CD14-positive monocyte (primary cell): ENCODE results near the gene PRPF4. TPM values are rescaled to one million over a fixed set of nuclear protein-coding genes. Genes with fewer than 3 reads are reported as not detected.

Experiments used
- DNase-seq, 3 donors: peaks; one replicate each; pipeline ENCODE4 v3.0.0-alpha.2; 2011 to 2022
- H2AFZ ChIP-seq: 2 replicates; pipeline ENCODE4 v1.6.0; 2012; ENCODE audit warnings: mild to moderate bottlenecking, low read depth, low read length, inconsistent platforms; ENCODE audit not compliant: insufficient read depth, poor library complexity, severe bottlenecking
- H3K27ac ChIP-seq, 2 donors: 1 replicate in 1 of 2; 2 replicates in 1 of 2; pipeline ENCODE4 v1.5.1; 2012 to 2013; ENCODE audit warnings: low read length in 2 of 2, control low read depth in 1 of 2, inconsistent platforms in 1 of 2, low read depth in 1 of 2, mild to moderate bottlenecking in 1 of 2
- H3K27me3 ChIP-seq, 2 donors: one replicate each; pipeline versions ENCODE4 v1.6.0 to v1.6.1; 2011 to 2013; ENCODE audit warnings: low read length in 2 of 2; ENCODE audit not compliant: control insufficient read depth in 2 of 2, insufficient read depth in 2 of 2
- H3K36me3 ChIP-seq, 2 donors: replicated peaks in 1 of 2; 1 replicate in 1 of 2; 2 replicates in 1 of 2; pipeline versions ENCODE4 v1.5.1 to v1.6.1; 2012 to 2013; ENCODE audit warnings: low read length in 2 of 2, control low read depth in 1 of 2, inconsistent platforms in 1 of 2, mild to moderate bottlenecking in 1 of 2; ENCODE audit not compliant: insufficient read depth in 2 of 2, control insufficient read depth in 1 of 2
- H3K4me1 ChIP-seq, 2 donors: 1 replicate in 1 of 2; 2 replicates in 1 of 2; pipeline versions ENCODE4 v1.5.1 to v1.6.1; 2012 to 2013; ENCODE audit warnings: low read length in 2 of 2, control low read depth in 1 of 2, inconsistent platforms in 1 of 2, mild to moderate bottlenecking in 1 of 2, moderate library complexity in 1 of 2; ENCODE audit not compliant: insufficient read depth in 2 of 2, control insufficient read depth in 1 of 2
- H3K4me2 ChIP-seq: replicated peaks from 2 replicates; pipeline ENCODE3; 2012; ENCODE audit warnings: low read length, moderate library complexity, mild to moderate bottlenecking; ENCODE audit not compliant: poor library complexity, severe bottlenecking; ENCODE audit errors: extremely low read depth
- H3K4me3 ChIP-seq, 3 experiments: fragments of 200-600 bp in 1 of 3; sonication (generic) in 1 of 3; replicated peaks in 1 of 3; 1 replicate in 2 of 3; 2 replicates in 1 of 3; pipeline ENCODE4 v1.5.1; 2011 to 2013; ENCODE audit warnings: low read length in 3 of 3, mild to moderate bottlenecking in 3 of 3, control low read depth in 2 of 3, low read depth in 2 of 3, inconsistent platforms in 1 of 3, moderate library complexity in 1 of 3
- H3K79me2 ChIP-seq: 2 replicates; pipeline ENCODE4 v1.6.0; 2012; ENCODE audit warnings: mild to moderate bottlenecking, control low read depth, inconsistent platforms, low read length, moderate library complexity; ENCODE audit not compliant: insufficient read depth
- H3K9ac ChIP-seq: 2 replicates; pipeline ENCODE4 v1.6.0; 2017; ENCODE audit warnings: low read length, mild to moderate bottlenecking; ENCODE audit not compliant: insufficient read depth, poor library complexity, severe bottlenecking
- H3K9me3 ChIP-seq, 2 donors: replicated peaks in 1 of 2; 1 replicate in 1 of 2; 2 replicates in 1 of 2; pipeline versions ENCODE4 v1.5.1 to v1.6.1; 2012 to 2013; ENCODE audit warnings: low read length in 2 of 2, control low read depth in 1 of 2; ENCODE audit not compliant: control insufficient read depth in 1 of 2, insufficient read depth in 1 of 2
- H4K20me1 ChIP-seq: 2 replicates; pipeline ENCODE4 v1.6.0; 2012; ENCODE audit warnings: mild to moderate bottlenecking, low read length, control low read depth, moderate library complexity; ENCODE audit not compliant: insufficient read depth
- H3K27ac Mint-ChIP-seq, 7 donors: one replicate each; pipeline ENCODE4 v1.8.0; 2020; ENCODE audit warnings: mild to moderate bottlenecking in 7 of 7, mixed read lengths in 7 of 7, moderate library complexity in 6 of 7, inconsistent platforms in 2 of 7
- H3K27me3 Mint-ChIP-seq, 3 donors: one replicate each; pipeline ENCODE4 v1.8.0; 2021 to 2022; ENCODE audit warnings: low read depth in 3 of 3, mild to moderate bottlenecking in 3 of 3, mixed read lengths in 3 of 3, moderate library complexity in 3 of 3, inconsistent platforms in 1 of 3
- H3K36me3 Mint-ChIP-seq, 2 donors: one replicate each; pipeline ENCODE4 v1.8.0; 2020; ENCODE audit warnings: mixed read lengths in 2 of 2, inconsistent platforms in 1 of 2, mild to moderate bottlenecking in 1 of 2
- H3K4me1 Mint-ChIP-seq: one replicate; pipeline ENCODE4 v1.8.0; 2020; ENCODE audit warnings: mild to moderate bottlenecking, mixed read lengths
- H3K4me3 Mint-ChIP-seq, 2 donors: one replicate each; pipeline ENCODE4 v1.8.0; 2020; ENCODE audit warnings: mild to moderate bottlenecking in 2 of 2, mixed read lengths in 2 of 2, moderate library complexity in 1 of 2
- H3K9me3 Mint-ChIP-seq, 7 donors: one replicate each; pipeline ENCODE4 v1.8.0; 2020 to 2022; ENCODE audit warnings: mixed read lengths in 7 of 7, mild to moderate bottlenecking in 6 of 7, moderate library complexity in 6 of 7, inconsistent platforms in 2 of 7
- CTCF ChIP-seq: fragments of 200-600 bp; IDR thresholded peaks from one replicate; pipeline ENCODE4 v1.8.0; 2022; ENCODE audit warnings: antibody characterized with exemption, mild to moderate bottlenecking
- WGBS: methylation state at CpG from one replicate; pipeline ENCODE4 v1.1.5; 2013; ENCODE audit warnings: missing lambda C conversion rate; ENCODE audit not compliant: insufficient coverage; 5-methylcytosine and 5-hydroxymethylcytosine counted together
- intact Hi-C, 2 donors: fragments of 100-400 bp; cut with micrococcal nuclease; formaldehyde crosslinking; loops; one replicate each; pipeline versions ENCODE4 v1.15.0 to v1.15.1; 2023
- polyA plus RNA-seq, 3 donors: library from polyadenylated mRNA; depleted of rRNA in 1 of 3; unstranded in 2 of 3; stranded (reverse) in 1 of 3; fragments of 300-500 nt in 2 of 3; fragments of >200 nt in 1 of 3; fragmentation: Illumina TruSeq in 2 of 3; gene quantifications; 1 replicate in 2 of 3; 2 replicates in 1 of 3; pipeline ENCODE4 v1.2.3, GENCODE V29; 2012 to 2021

Gene PRPF4
- polyA plus RNA-seq, 3 donors = 13.0 to 23.8 (median 22.1) TPM

GRCh38 chr9:113340011-113340699, 64.7 kb downstream of the PRPF4 start, which contains the start of gene WDR31:
Gene WDR31, minus strand, starts transcription at chr9:113340275. Its CDS starts 8,253 bp downstream, at chr9:113332022.
- peak within 1 kb of the TSS; percentile 79 to 97 for H3K4me3 Mint-ChIP-seq
- H3K27ac ChIP-seq = peak within 1 kb of the TSS in 1 of 2 donors; percentile 17
- peak within 1 kb of the TSS in 5 of 7 donors; percentile 21 to 76 (median 26) for H3K27ac Mint-ChIP-seq

More at GRCh38 chr9:113340011-113340699, 64.7 kb downstream of the PRPF4 start, which contains the start of gene WDR31:
- Histone ChIP-seq H3K4me1 (peaks cover 10 to 16% of the 10 kb centered on the region in 2 donors), H4K20me1 (no peaks in the 10 kb centered on the region), H3K4me3 (peak within 1 kb of the TSS; percentile 64 to 91 (median 87)), H3K9me3 (no peaks in the 10 kb centered on the region), H3K36me3 (no peaks in the 10 kb centered on the region), H2AFZ (peak within 1 kb of the TSS; percentile 90), H3K79me2 (no peaks in the 10 kb centered on the region), H3K9ac (peak within 1 kb of the TSS; percentile 58), H3K27me3 (no peaks in the 10 kb centered on the region), H3K4me2 (peak within 1 kb of the TSS; percentile 77)
- H3K27me3 Mint-ChIP-seq = peaks cover 2 to 7% (median 4%) of the 10 kb centered on the region in 3 donors
- no peaks in the 10 kb centered on the region for H3K9me3 Mint-ChIP-seq
- no peak for TF ChIP-seq CTCF
- H3K36me3 Mint-ChIP-seq = no peaks in the 10 kb centered on the region
- WGBS = 0% methylated on average over 38 of the region's 46 CpGs
- peaks cover 20% of the 10 kb centered on the region for H3K4me1 Mint-ChIP-seq
- intact Hi-C loops = loop anchor here in 1 of 2 donors (10.0 kb wide), 1 partner anchor 65 kb away; the partner anchor contains the start of gene ALAD
- DNase-seq = peak; percentile 67 to 76 (median 70)
